DND-41 (cell line): ENCODE measurements around the gene RMI2.

Experiments
- ATAC-seq: fragments of 200-7000 bp; cut with Tn5 transposase; 3 replicates; pipeline ENCODE4 v1.9.1; 2021; ENCODE audit warnings: low read depth; ENCODE audit not compliant: insufficient read depth
- DNase-seq: peaks from one replicate; pipeline ENCODE4 v3.0.0-alpha.2; 2020
- H2AFZ ChIP-seq: 2 replicates; pipeline ENCODE4 v1.6.0; 2012; ENCODE audit warnings: low read depth, low read length
- H3K27ac ChIP-seq: 2 replicates; pipeline ENCODE4 v1.5.1; 2012; ENCODE audit warnings: low read length, inconsistent platforms
- H3K27me3 ChIP-seq: fragments of 200-600 bp; sonication (generic); 2 replicates; pipeline ENCODE4 v1.6.0; 2012; ENCODE audit warnings: low read length, mild to moderate bottlenecking, inconsistent platforms; ENCODE audit not compliant: insufficient read depth, poor library complexity
- H3K36me3 ChIP-seq: 2 replicates; pipeline ENCODE4 v1.5.1; 2012; ENCODE audit warnings: low read length, inconsistent platforms; ENCODE audit not compliant: insufficient read depth
- H3K4me1 ChIP-seq: 2 replicates; pipeline ENCODE4 v1.5.1; 2012; ENCODE audit warnings: mild to moderate bottlenecking, low read length; ENCODE audit not compliant: insufficient read depth
- H3K4me2 ChIP-seq: 2 replicates; pipeline ENCODE4 v1.6.0; 2012; ENCODE audit warnings: mild to moderate bottlenecking, moderate library complexity, low read length, inconsistent platforms; ENCODE audit not compliant: insufficient read depth
- H3K4me3 ChIP-seq, 2 experiments: fragments of 200-600 bp in 1 of 2; shearing (Covaris generic) in 1 of 2; 2 replicates each; pipeline ENCODE4 v1.5.1; 2012 to 2016; ENCODE audit warnings: inconsistent platforms in 2 of 2, low read length in 2 of 2, mild to moderate bottlenecking in 2 of 2, low read depth in 1 of 2, moderate library complexity in 1 of 2
- H3K79me2 ChIP-seq: 2 replicates; pipeline ENCODE4 v1.6.0; 2012; ENCODE audit warnings: low read length, inconsistent platforms; ENCODE audit not compliant: insufficient read depth
- H3K9ac ChIP-seq: 2 replicates; pipeline ENCODE4 v1.6.0; 2012; ENCODE audit warnings: low read depth, mild to moderate bottlenecking, inconsistent platforms, low read length, moderate library complexity
- H3K9me3 ChIP-seq: 2 replicates; pipeline ENCODE4 v1.5.1; 2012; ENCODE audit warnings: low read length, moderate library complexity, mild to moderate bottlenecking, inconsistent platforms; ENCODE audit not compliant: insufficient read depth, severe bottlenecking
- H4K20me1 ChIP-seq: 2 replicates; pipeline ENCODE4 v1.6.0; 2012; ENCODE audit warnings: low read length; ENCODE audit not compliant: insufficient read depth
- CTCF ChIP-seq: IDR thresholded peaks from 2 replicates; pipeline ENCODE4 v1.5.1; 2012; ENCODE audit warnings: borderline replicate concordance, low read length, moderate library complexity, mild to moderate bottlenecking; ENCODE audit not compliant: poor library complexity, severe bottlenecking; ENCODE audit errors: extremely low read depth
- EZH2 ChIP-seq: IDR thresholded peaks from 3 replicates; pipeline ENCODE4 v1.6.1; 2012; ENCODE audit warnings: borderline replicate concordance, low read depth, mild to moderate bottlenecking, moderate library complexity, low read length, inconsistent platforms; ENCODE audit not compliant: severe bottlenecking

The RMI2 gene

GRCh38 chr16:11392041-11392581, 46.9 kb downstream of the RMI2 start:
- H3K4me1 ChIP-seq, result peaks cover 6% of the 10 kb centered on the region
- ATAC-seq, result no peak

GRCh38 chr16:11393366-11393765, 48.1 kb downstream of the RMI2 start:
- TF ChIP-seq CTCF (no peak), EZH2 (no peak)
- Histone ChIP-seq H3K9ac (no peak overlapping the region), H3K4me3 (no peak overlapping the region), H3K4me1 (no peaks in the 10 kb centered on the region; the same call in 1 of the 2 replicates), H3K79me2 (no peaks in the 10 kb centered on the region), H3K27ac (no peak overlapping the region), H3K4me2 (no peak overlapping the region), H3K9me3 (no peaks in the 10 kb centered on the region), H3K27me3 (no peaks in the 10 kb centered on the region), H4K20me1 (no peaks in the 10 kb centered on the region; the same call in 1 of the 2 replicates), H2AFZ (no peak overlapping the region), H3K36me3 (no peaks in the 10 kb centered on the region)
- no peak for ATAC-seq
- DNase-seq, result no peak

More at GRCh38 chr16:11392041-11392581, 46.9 kb downstream of the RMI2 start:
- H3K79me2 ChIP-seq, result no peaks in the 10 kb centered on the region
- no peak overlapping the region for H3K9ac ChIP-seq
- no peak for DNase-seq
- H3K4me3 ChIP-seq, result no peak overlapping the region
- H3K27me3 ChIP-seq, result no peaks in the 10 kb centered on the region
- no peaks in the 10 kb centered on the region; the same call in 1 of the 2 replicates for H4K20me1 ChIP-seq
- H2AFZ ChIP-seq, result no peak overlapping the region
- H3K36me3 ChIP-seq, result no peaks in the 10 kb centered on the region
- H3K27ac ChIP-seq, result no peak overlapping the region
- H3K4me2 ChIP-seq, result no peak overlapping the region
- no peak for TF ChIP-seq EZH2
- TF ChIP-seq CTCF, result no peak
- H3K9me3 ChIP-seq, result no peaks in the 10 kb centered on the region

- TF ChIP-seq CTCF (no peak), EZH2 (no peak)
Measured at GRCh38 chr16:11393861-11394592, 48.8 kb downstream of the RMI2 start.

More at GRCh38 chr16:11393861-11394592, 48.8 kb downstream of the RMI2 start:
- Histone ChIP-seq H3K9ac (no peak overlapping the region), H3K4me2 (no peak overlapping the region), H3K27ac (no peak overlapping the region), H3K4me1 (no peaks in the 10 kb centered on the region; the same call in 1 of the 2 replicates), H3K9me3 (no peaks in the 10 kb centered on the region), H3K36me3 (no peaks in the 10 kb centered on the region), H3K4me3 (no peak overlapping the region), H2AFZ (no peak overlapping the region), H3K27me3 (no peaks in the 10 kb centered on the region), H3K79me2 (no peaks in the 10 kb centered on the region), H4K20me1 (no peaks in the 10 kb centered on the region; the same call in 1 of the 2 replicates)
- DNase-seq, result no peak
- ATAC-seq, result no peak
